ENCODE measurements around the gene AFAP1L1.

The AFAP1L1 gene

GRCh38 chr5:149375434-149375833 lies 103.8 kb downstream of the AFAP1L1 start:
- no peak for TF ChIP-seq Cebpa-rat (IDR thresholded peaks at IDR 0.05)
- Histone ChIP-seq H3K27ac (no peak overlapping the region), H3K27me3 (no peaks in the 10 kb centered on the region), H3K4me1 (peaks cover 15% of the 10 kb centered on the region), H3K4me3 (no peak overlapping the region), H3K4me2 (no peak overlapping the region), H3K9ac (no peak overlapping the region), H3K9me3 (no peaks in the 10 kb centered on the region), H4K20me1 (no peaks in the 10 kb centered on the region), H3K36me3 (no peaks in the 10 kb centered on the region)

GRCh38 chr5:149376104-149376503 lies 104.4 kb downstream of the AFAP1L1 start:
- no peaks in the 10 kb centered on the region for H3K9me3 ChIP-seq
- peaks cover 15% of the 10 kb centered on the region for H3K4me1 ChIP-seq
- H3K27me3 ChIP-seq = no peaks in the 10 kb centered on the region
- H3K36me3 ChIP-seq = no peaks in the 10 kb centered on the region
- H3K4me3 ChIP-seq = no peak overlapping the region
- no peak overlapping the region for H3K4me2 ChIP-seq
- no peak overlapping the region for H3K27ac ChIP-seq
- no peaks in the 10 kb centered on the region for H4K20me1 ChIP-seq
- H3K9ac ChIP-seq = no peak overlapping the region
- no peak for TF ChIP-seq Cebpa-rat (IDR thresholded peaks at IDR 0.05)

- Histone ChIP-seq H3K9me3 (no peaks in the 10 kb centered on the region), H3K27ac (no peak overlapping the region), H3K9ac (no peak overlapping the region), H3K27me3 (no peaks in the 10 kb centered on the region), H4K20me1 (no peaks in the 10 kb centered on the region), H3K4me3 (no peak overlapping the region), H3K4me2 (no peak overlapping the region), H3K4me1 (peaks cover 11% of the 10 kb centered on the region), H3K36me3 (no peaks in the 10 kb centered on the region)
- TF ChIP-seq Cebpa-rat (IDR thresholded peaks at IDR 0.05) = no peak
These were observed 105.2 kb downstream of the AFAP1L1 start for GRCh38 chr5:149376711-149377447.

GRCh38 chr5:149378241-149378820 lies 106.7 kb downstream of the AFAP1L1 start:
- no peak overlapping the region for H3K4me3 ChIP-seq
- no peak overlapping the region for H3K4me2 ChIP-seq
- no peaks in the 10 kb centered on the region for H3K9me3 ChIP-seq
- H3K9ac ChIP-seq = no peak overlapping the region
- H3K4me1 ChIP-seq = no peaks in the 10 kb centered on the region
- no peak for TF ChIP-seq Cebpa-rat (IDR thresholded peaks at IDR 0.05)
- H3K27ac ChIP-seq = no peak overlapping the region
- no peaks in the 10 kb centered on the region for H4K20me1 ChIP-seq
- no peaks in the 10 kb centered on the region for H3K36me3 ChIP-seq
- H3K27me3 ChIP-seq = no peaks in the 10 kb centered on the region

- no peaks in the 10 kb centered on the region for H3K4me1 ChIP-seq
- H3K36me3 ChIP-seq = no peaks in the 10 kb centered on the region
- H3K27me3 ChIP-seq = no peaks in the 10 kb centered on the region
- no peaks in the 10 kb centered on the region for H3K9me3 ChIP-seq
- H4K20me1 ChIP-seq = no peaks in the 10 kb centered on the region
- H3K4me3 ChIP-seq = no peak within 1 kb of the TSS
- TF ChIP-seq Cebpa-rat (IDR thresholded peaks at IDR 0.05) = no peak
- no peak within 1 kb of the TSS for H3K4me2 ChIP-seq
- no peak within 1 kb of the TSS for H3K27ac ChIP-seq
- H3K9ac ChIP-seq = no peak within 1 kb of the TSS
These were observed 107.6 kb downstream of the AFAP1L1 start, which contains the start of gene IL17B for GRCh38 chr5:149379177-149379761. Gene IL17B, minus strand, starts transcription at chr5:149379292. Its CDS starts 67 bp downstream, at chr5:149379225.

- no peak overlapping the region for H3K27ac ChIP-seq
- H3K9me3 ChIP-seq = no peaks in the 10 kb centered on the region
- no peaks in the 10 kb centered on the region for H3K27me3 ChIP-seq
- no peak overlapping the region for H3K4me3 ChIP-seq
- no peaks in the 10 kb centered on the region for H3K36me3 ChIP-seq
- no peak for TF ChIP-seq Cebpa-rat (IDR thresholded peaks at IDR 0.05)
- H3K4me2 ChIP-seq = no peak overlapping the region
- no peaks in the 10 kb centered on the region for H3K4me1 ChIP-seq
- H3K9ac ChIP-seq = no peak overlapping the region
- H4K20me1 ChIP-seq = no peaks in the 10 kb centered on the region
These were observed 108.2 kb downstream of the AFAP1L1 start for GRCh38 chr5:149379818-149380374.

GRCh38 chr5:149380466-149381121 lies 108.9 kb downstream of the AFAP1L1 start:
- no peak for TF ChIP-seq Cebpa-rat (IDR thresholded peaks at IDR 0.05)
- no peak overlapping the region for H3K4me3 ChIP-seq
- H3K27me3 ChIP-seq = no peaks in the 10 kb centered on the region
- peaks cover 5% of the 10 kb centered on the region for H3K4me1 ChIP-seq
- H3K27ac ChIP-seq = no peak overlapping the region
- no peak overlapping the region for H3K9ac ChIP-seq
- H3K36me3 ChIP-seq = no peaks in the 10 kb centered on the region
- no peaks in the 10 kb centered on the region for H4K20me1 ChIP-seq
- no peak overlapping the region for H3K4me2 ChIP-seq
- H3K9me3 ChIP-seq = no peaks in the 10 kb centered on the region

- Histone ChIP-seq H3K36me3 (no peaks in the 10 kb centered on the region), H3K4me3 (no peak overlapping the region), H3K27ac (no peak overlapping the region), H3K9me3 (no peaks in the 10 kb centered on the region), H4K20me1 (no peaks in the 10 kb centered on the region), H3K4me2 (no peak overlapping the region), H3K4me1 (peaks cover 9% of the 10 kb centered on the region), H3K27me3 (no peaks in the 10 kb centered on the region), H3K9ac (peak overlapping the region; percentile 12; the same call in 1 of the 2 replicates)
- no peak for TF ChIP-seq Cebpa-rat (IDR thresholded peaks at IDR 0.05)
These were observed 109.8 kb downstream of the AFAP1L1 start for GRCh38 chr5:149381261-149381985.

GRCh38 chr5:149381986-149382338 lies 110.3 kb downstream of the AFAP1L1 start:
- no peak for TF ChIP-seq Cebpa-rat (IDR thresholded peaks at IDR 0.05)
- no peak overlapping the region for H3K4me2 ChIP-seq
- no peaks in the 10 kb centered on the region for H3K9me3 ChIP-seq
- H3K9ac ChIP-seq = no peak overlapping the region
- H3K4me1 ChIP-seq = peaks cover 9% of the 10 kb centered on the region
- no peak overlapping the region for H3K4me3 ChIP-seq
- no peak overlapping the region for H3K27ac ChIP-seq
- H3K36me3 ChIP-seq = no peaks in the 10 kb centered on the region
- H3K27me3 ChIP-seq = no peaks in the 10 kb centered on the region
- H4K20me1 ChIP-seq = no peaks in the 10 kb centered on the region

Data from BLaER1 (cell line).